ENCODE measurements around the gene CACNB4.
"Not testable (repeated sequence)": the region's sequence is repeated elsewhere in the genome, so short reads cannot be mapped to it uniquely, and the experiment has no call there.

Gene CACNB4

GRCh38 chr2:152098496-152099366, at the start of gene CACNB4:
CACNB4 (minus strand) TSS chr2:152099044.
- no peak for DNase-seq

- no peak for DNase-seq
These were observed 35.8 kb upstream of the CACNB4 start for GRCh38 chr2:152134488-152135280.

- no peak for DNase-seq
These were observed 33.5 kb upstream of the CACNB4 start for GRCh38 chr2:152132306-152132705.

- no peak for DNase-seq
These were observed 28.8 kb upstream of the CACNB4 start for GRCh38 chr2:152127628-152128027.

GRCh38 chr2:152126664-152127063, 27.8 kb upstream of the CACNB4 start:
- no peak for DNase-seq

GRCh38 chr2:152122161-152122560, 23.3 kb upstream of the CACNB4 start:
- no peak for DNase-seq

GRCh38 chr2:152120430-152120829, 21.6 kb upstream of the CACNB4 start:
- DNase-seq = no peak

GRCh38 chr2:152115952-152116351, 17.1 kb upstream of the CACNB4 start:
- no peak for DNase-seq

- DNase-seq = no peak
These were observed 15.5 kb upstream of the CACNB4 start for GRCh38 chr2:152114366-152114765.

- DNase-seq = not testable (repeated sequence)
These were observed 8.3 kb upstream of the CACNB4 start for GRCh38 chr2:152107140-152107539.

GRCh38 chr2:152106464-152106863, 7.6 kb upstream of the CACNB4 start:
- DNase-seq = no peak

GRCh38 chr2:152103271-152103670, 4.4 kb upstream of the CACNB4 start:
- DNase-seq = no peak

GRCh38 chr2:152100961-152101360, 2.1 kb upstream of the CACNB4 start:
- no peak for DNase-seq

GRCh38 chr2:152099367-152100050, 665 bp upstream of the CACNB4 start:
- DNase-seq = no peak

- DNase-seq = peak; percentile 43
These were observed 896 bp downstream of the CACNB4 start for GRCh38 chr2:152097801-152098495.

- DNase-seq = no peak
These were observed 1.5 kb downstream of the CACNB4 start for GRCh38 chr2:152097290-152097800.

GRCh38 chr2:152095146-152095545, 3.7 kb downstream of the CACNB4 start:
- no peak for DNase-seq

GRCh38 chr2:152094014-152094413, 4.8 kb downstream of the CACNB4 start:
- no peak for DNase-seq

- no peak for DNase-seq
These were observed 5.4 kb downstream of the CACNB4 start for GRCh38 chr2:152093464-152093863.

GRCh38 chr2:152092095-152092494, 6.7 kb downstream of the CACNB4 start:
- DNase-seq = no peak

- not testable (repeated sequence) for DNase-seq
These were observed 8.1 kb downstream of the CACNB4 start for GRCh38 chr2:152090726-152091125.

- no peak for DNase-seq
These were observed 9.6 kb downstream of the CACNB4 start for GRCh38 chr2:152089238-152089637.

- no peak for DNase-seq
These were observed 10.8 kb downstream of the CACNB4 start for GRCh38 chr2:152088006-152088405.
